ENCODE data around the gene HTR6. TPM values are rescaled to one million over a fixed set of nuclear protein-coding genes. Genes with fewer than 3 reads are reported as not detected.

HTR6 gene
- total RNA-seq (ENCODE audit: low replicate concordance) = not detected in 2 replicates
- long read RNA-seq = 0 reads

GRCh38 chr1:19664453-19665185 is at the start of gene HTR6:
Gene HTR6 (plus strand): TSS chr1:19664875. CDS start chr1:19665754, 879 bp downstream.
- H3K4me3 Mint-ChIP-seq = peak within 1 kb of the TSS; percentile 34
- peaks cover 85% of the 10 kb centered on the region for H3K27me3 Mint-ChIP-seq
- peaks cover 3% of the 10 kb centered on the region for H3K4me1 Mint-ChIP-seq (ENCODE audit: unreplicated experiment)
- no peak within 1 kb of the TSS for H3K27ac Mint-ChIP-seq
- H3K9me3 Mint-ChIP-seq = no peaks in the 10 kb centered on the region
- no peak for DNase-seq (ENCODE audit: extremely low spot score, unreplicated experiment)
- H3K36me3 Mint-ChIP-seq = no peaks in the 10 kb centered on the region
- no peak for TF ChIP-seq CTCF (conservative IDR thresholded peaks at IDR 0.05)

GRCh38 chr1:19615438-19615837 is 49.2 kb upstream of the HTR6 start:
- peak overlapping the region; percentile 2 for H3K27ac Mint-ChIP-seq
- TF ChIP-seq CTCF (conservative IDR thresholded peaks at IDR 0.05) = no peak
- H3K9me3 Mint-ChIP-seq = no peaks in the 10 kb centered on the region
- H3K4me3 Mint-ChIP-seq = no peak overlapping the region
- peaks cover 4% of the 10 kb centered on the region for H3K36me3 Mint-ChIP-seq
- H3K4me1 Mint-ChIP-seq (ENCODE audit: unreplicated experiment) = peaks cover 50% of the 10 kb centered on the region
- no peak for DNase-seq (ENCODE audit: extremely low spot score, unreplicated experiment)
- no peaks in the 10 kb centered on the region for H3K27me3 Mint-ChIP-seq

- H3K9me3 Mint-ChIP-seq = no peaks in the 10 kb centered on the region
- H3K4me3 Mint-ChIP-seq = peak overlapping the region; percentile 43
- no peak for TF ChIP-seq CTCF (conservative IDR thresholded peaks at IDR 0.05)
- DNase-seq (ENCODE audit: extremely low spot score, unreplicated experiment) = no peak
- no peaks in the 10 kb centered on the region for H3K27me3 Mint-ChIP-seq
- H3K4me1 Mint-ChIP-seq (ENCODE audit: unreplicated experiment) = peaks cover 59% of the 10 kb centered on the region
- peak overlapping the region; percentile 66 for H3K27ac Mint-ChIP-seq
- peaks cover 7% of the 10 kb centered on the region for H3K36me3 Mint-ChIP-seq
Observed at GRCh38 chr1:19616489-19616888, 48.2 kb upstream of the HTR6 start.

GRCh38 chr1:19617376-19617775 is 47.3 kb upstream of the HTR6 start:
- Mint-ChIP-seq H3K27ac (peak overlapping the region; percentile 66), H3K9me3 (no peaks in the 10 kb centered on the region), H3K4me1 (ENCODE audit: unreplicated experiment) (peaks cover 61% of the 10 kb centered on the region), H3K36me3 (peaks cover 9% of the 10 kb centered on the region), H3K4me3 (no peak overlapping the region), H3K27me3 (no peaks in the 10 kb centered on the region)
- DNase-seq (ENCODE audit: extremely low spot score, unreplicated experiment) = no peak
- TF ChIP-seq CTCF (conservative IDR thresholded peaks at IDR 0.05) = no peak

- H3K36me3 Mint-ChIP-seq = peaks cover 12% of the 10 kb centered on the region
- TF ChIP-seq CTCF (conservative IDR thresholded peaks at IDR 0.05) = no peak
- H3K27ac Mint-ChIP-seq = peak overlapping the region; percentile 19
- no peaks in the 10 kb centered on the region for H3K9me3 Mint-ChIP-seq
- no peaks in the 10 kb centered on the region for H3K27me3 Mint-ChIP-seq
- no peak for DNase-seq (ENCODE audit: extremely low spot score, unreplicated experiment)
- no peak overlapping the region for H3K4me3 Mint-ChIP-seq
- H3K4me1 Mint-ChIP-seq (ENCODE audit: unreplicated experiment) = peaks cover 57% of the 10 kb centered on the region
Observed at GRCh38 chr1:19618428-19618827, 46.2 kb upstream of the HTR6 start.

All from type B pancreatic cell (in vitro differentiated cells).